SK-N-SH (cell line): ENCODE measurements around the gene UCHL1. TPM values are rescaled to one million over a fixed set of nuclear protein-coding genes. Genes with fewer than 3 reads are reported as not detected.

ENCODE experiments used
- CTCF ChIA-PET: fragments of 300-600, 350-600 bp; formaldehyde crosslinking; extraction: SDS; loops from one replicate; lab custom pipeline; 2021; lab: Yijun Ruan, JAX
- POLR2A ChIA-PET: fragments of 350-600 bp; sonication (Branson Sonifier 250); formaldehyde crosslinking; extraction: SDS; loops from one replicate; lab custom pipeline; 2020; ENCODE audit warnings: antibody characterized with exemption, inconsistent platforms; lab: Yijun Ruan, JAX
- DNase-seq: peaks from one replicate; pipeline ENCODE4 v3.0.0; 2012
- H2AFZ ChIP-seq: fragments of 200-600 bp; sonication (generic); 2 replicates; pipeline ENCODE4 v1.8.1; 2016; ENCODE audit warnings: antibody characterized with exemption, mild to moderate bottlenecking, low read depth
- H3F3A ChIP-seq: fragments of 200-600 bp; sonication (generic); replicated peaks from 2 replicates; pipeline ENCODE3; 2016; ENCODE audit warnings: antibody characterized with exemption, mild to moderate bottlenecking; ENCODE audit not compliant: insufficient read depth
- H3K27ac ChIP-seq, 2 experiments: fragments of 200-500 bp in 1 of 2; fragments of 200-600 bp in 1 of 2; sonication (Bioruptor generic) in 1 of 2; sonication (generic), shearing (Covaris generic) in 1 of 2; 2 replicates each; pipeline versions ENCODE4 v1.5.1 to v1.6.1; 2014 to 2016; ENCODE audit warnings: low read depth in 2 of 2, inconsistent platforms in 1 of 2, low read length in 1 of 2, mild to moderate bottlenecking in 1 of 2, mixed read lengths in 1 of 2
- H3K27me3 ChIP-seq: fragments of 200-600 bp; sonication (generic), shearing (Covaris generic); 2 replicates; pipeline ENCODE4 v1.6.1; 2016; ENCODE audit warnings: mixed run types; ENCODE audit not compliant: insufficient read depth
- H3K36me3 ChIP-seq, 2 experiments: fragments of 200-500 bp in 1 of 2; fragments of 200-600 bp in 1 of 2; sonication (Bioruptor generic) in 1 of 2; sonication (generic) in 1 of 2; replicated peaks in 1 of 2; 2 replicates each; pipeline versions ENCODE3 to v1.5.1; 2014 to 2016; ENCODE audit warnings: low read length in 1 of 2, mild to moderate bottlenecking in 1 of 2; ENCODE audit not compliant: insufficient read depth in 2 of 2, control insufficient read depth in 1 of 2
- H3K4me1 ChIP-seq, 2 experiments: fragments of 200-500 bp in 1 of 2; fragments of 200-600 bp in 1 of 2; sonication (Bioruptor generic) in 1 of 2; sonication (generic), shearing (Covaris generic) in 1 of 2; 2 replicates each; pipeline versions ENCODE4 v1.5.1 to v1.6.1; 2014 to 2016; ENCODE audit warnings: low read depth in 1 of 2, low read length in 1 of 2, mixed run types in 1 of 2; ENCODE audit not compliant: insufficient read depth in 2 of 2, control insufficient read depth in 1 of 2
- H3K4me2 ChIP-seq: fragments of 200-600 bp; sonication (generic), shearing (Covaris generic); 2 replicates; pipeline ENCODE4 v1.6.1; 2017; ENCODE audit warnings: mixed run types
- H3K4me3 ChIP-seq, 2 experiments: fragments of 200-500 bp in 1 of 2; fragments of 200-600 bp in 1 of 2; sonication (Bioruptor generic) in 1 of 2; sonication (generic), shearing (Covaris generic) in 1 of 2; 2 replicates each; pipeline versions ENCODE4 v1.5.1 to v1.8.1; 2014 to 2016; ENCODE audit warnings: low read depth in 2 of 2, inconsistent platforms in 1 of 2, low read length in 1 of 2, mild to moderate bottlenecking in 1 of 2, mixed read lengths in 1 of 2, moderate library complexity in 1 of 2
- H3K79me2 ChIP-seq: fragments of 200-600 bp; sonication (generic); 2 replicates; pipeline ENCODE4 v1.8.1; 2017; ENCODE audit warnings: mild to moderate bottlenecking; ENCODE audit not compliant: insufficient read depth
- H3K9ac ChIP-seq: fragments of 200-600 bp; sonication (generic); 2 replicates; pipeline ENCODE4 v1.6.1; 2017; ENCODE audit warnings: mixed run types
- H3K9me2 ChIP-seq: fragments of 200-600 bp; sonication (generic); 2 replicates; pipeline ENCODE4 v1.6.1; 2017; ENCODE audit warnings: mixed run types
- H3K9me3 ChIP-seq: fragments of 200-600 bp; sonication (generic); 2 replicates; pipeline ENCODE4 v1.6.1; 2017; ENCODE audit warnings: mixed run types, mild to moderate bottlenecking, moderate library complexity
- H4K20me1 ChIP-seq: fragments of 200-600 bp; sonication (generic); 2 replicates; pipeline ENCODE4 v1.6.1; 2017; ENCODE audit warnings: mild to moderate bottlenecking, mixed run types; ENCODE audit not compliant: insufficient read depth
- CHD2 ChIP-seq: fragments of 150-350 bp; IDR thresholded peaks from 2 replicates; pipeline ENCODE4 v1.6.1; 2018; ENCODE audit warnings: low read length; ENCODE audit not compliant: partially characterized antibody
- CTCF ChIP-seq: fragments of 200-600 bp; sonication (generic); IDR thresholded peaks from 2 replicates; pipeline ENCODE4 v1.6.1; 2017; ENCODE audit warnings: antibody characterized with exemption, mild to moderate bottlenecking, moderate library complexity
- ELF1 ChIP-seq: IDR thresholded peaks from 2 replicates; pipeline ENCODE4 v1.4.0; 2012
- EP300 ChIP-seq, 2 experiments: IDR thresholded peaks; 2 replicates each; pipeline versions ENCODE4 v1.4.0 to v1.6.1; 2012; ENCODE audit warnings: borderline replicate concordance in 1 of 2, low read depth in 1 of 2, low read length in 1 of 2
- GABPA ChIP-seq: IDR thresholded peaks from 2 replicates; pipeline ENCODE4 v1.4.0; 2012; ENCODE audit warnings: low read depth, mild to moderate bottlenecking
- GATA2 ChIP-seq: sonication (generic); formaldehyde crosslinking; IDR thresholded peaks from 2 replicates; pipeline ENCODE4 v1.5.0; 2020; ENCODE audit warnings: mild to moderate bottlenecking, missing genetic modification reagents
- JUND ChIP-seq: IDR thresholded peaks from 2 replicates; pipeline ENCODE4 v1.4.0; 2012
- MAX ChIP-seq: IDR thresholded peaks from 2 replicates; pipeline ENCODE4 v1.4.0; 2012; ENCODE audit warnings: low read depth
- MEF2A ChIP-seq: IDR thresholded peaks from 2 replicates; pipeline ENCODE4 v1.4.0; 2012; ENCODE audit warnings: low read depth, borderline replicate concordance
- NFIC ChIP-seq: IDR thresholded peaks from 2 replicates; pipeline ENCODE4 v1.4.0; 2012; ENCODE audit warnings: borderline replicate concordance
- NRF1 ChIP-seq: IDR thresholded peaks from 2 replicates; pipeline ENCODE4 v1.6.1; 2012; ENCODE audit warnings: low read depth, mild to moderate bottlenecking, low read length
- PBX3 ChIP-seq: IDR thresholded peaks from 2 replicates; pipeline ENCODE4; 2012
- RCOR1 ChIP-seq: fragments of 150-350 bp; IDR thresholded peaks from 2 replicates; pipeline ENCODE4 v1.6.1; 2017; ENCODE audit warnings: antibody characterized with exemption, low read length
- RFX5 ChIP-seq: IDR thresholded peaks from 2 replicates; pipeline ENCODE4 v1.6.1; 2012; ENCODE audit warnings: mild to moderate bottlenecking, improper control_type of control experiment, low read length
- SIN3A ChIP-seq: IDR thresholded peaks from 2 replicates; pipeline ENCODE4 v1.6.1; 2012; ENCODE audit warnings: low read depth, mild to moderate bottlenecking, low read length, moderate library complexity, borderline replicate concordance
- SMC3 ChIP-seq: IDR thresholded peaks from 2 replicates; pipeline ENCODE4 v1.6.1; 2012; ENCODE audit warnings: low read depth, low read length, improper control_type of control experiment
- TAF1 ChIP-seq: IDR thresholded peaks from 2 replicates; pipeline ENCODE4 v1.6.1; 2012; ENCODE audit warnings: low read depth, mild to moderate bottlenecking, low read length, moderate library complexity, borderline replicate concordance
- YY1 ChIP-seq: IDR thresholded peaks from 2 replicates; pipeline ENCODE4 v1.4.0; 2012; ENCODE audit warnings: low read depth, mild to moderate bottlenecking
- ZBTB33 ChIP-seq: IDR thresholded peaks from 2 replicates; pipeline ENCODE4 v1.4.0; 2012; ENCODE audit warnings: low read depth, borderline replicate concordance
- WGBS: methylation state at CpG from one replicate; pipeline ENCODE4 v1.1.6; 2017; ENCODE audit warnings: low lambda C conversion rate; 5-methylcytosine and 5-hydroxymethylcytosine counted together
- polyA plus RNA-seq, 3 experiments: library from polyadenylated mRNA; depleted of rRNA; stranded (reverse); fragments of >200 nt; gene quantifications; 2 replicates each; pipeline ENCODE4 v1.2.3, GENCODE V29; 2012

The UCHL1 gene
- polyA plus RNA-seq, 1 of the 3 experiments (the other 2 are of a cell fraction), result 1,518 TPM

GRCh38 chr4:41218703-41219102 is 38.0 kb upstream of the UCHL1 start:
- 96% methylated on average over 3 of the region's 3 CpGs for whole genome bisulfite sequencing
- no peak overlapping the region for H3K4me3 ChIP-seq
- no peaks in the 10 kb centered on the region for H3K36me3 ChIP-seq
- H3K9me3 ChIP-seq, result no peaks in the 10 kb centered on the region
- peaks cover 13% of the 10 kb centered on the region for H3F3A ChIP-seq
- H3K9ac ChIP-seq, result no peak overlapping the region
- POLR2A ChIA-PET, result interaction anchor here (1.2 kb wide), 1 partner anchor 38 kb away, joined by 3 read pairs; the partner anchor contains the start of gene UCHL1
- no peaks in the 10 kb centered on the region for H4K20me1 ChIP-seq
- H3K27ac ChIP-seq, result no peak overlapping the region
- no peaks in the 10 kb centered on the region for H3K27me3 ChIP-seq
- no peak for TF ChIP-seq MEF2A
- no peak for TF ChIP-seq ZBTB33
- TF ChIP-seq RCOR1, result no peak
- no peak for TF ChIP-seq GATA2 (CRISPR knock-in tag)
- no peak for TF ChIP-seq PBX3
- no peak for TF ChIP-seq TAF1
- TF ChIP-seq GABPA, result no peak
- no peak for TF ChIP-seq MAX
- TF ChIP-seq SIN3A, result no peak
- TF ChIP-seq SMC3, result no peak
- no peak for TF ChIP-seq YY1
- TF ChIP-seq CTCF, result no peak
- no peak for DNase-seq
- peaks cover 6% of the 10 kb centered on the region for H3K79me2 ChIP-seq
- no peaks in the 10 kb centered on the region for H3K9me2 ChIP-seq
- CTCF ChIA-PET, result interaction anchor here (1.0 to 9.5 kb wide), 2 partner anchors 242 to 294 kb away, joined by 5 to 196 read pairs; no protein-coding TSS in a partner anchor
- no peak overlapping the region for H3K4me2 ChIP-seq
- H3K4me1 ChIP-seq, result peaks cover 4 to 11% of the 10 kb centered on the region in 2 experiments; a peak in 2 of 4 replicates
- H2AFZ ChIP-seq, result no peak overlapping the region

GRCh38 chr4:41219421-41219950 is 37.2 kb upstream of the UCHL1 start:
- H3K4me2 ChIP-seq, result no peak overlapping the region
- H3K4me1 ChIP-seq, result peaks cover 4 to 11% of the 10 kb centered on the region in 2 experiments; a peak in 2 of 4 replicates
- no peak overlapping the region for H3K9ac ChIP-seq
- 82% methylated on average over 3 of the region's 3 CpGs for WGBS
- H3K27me3 ChIP-seq, result no peaks in the 10 kb centered on the region
- no peak overlapping the region for H3K4me3 ChIP-seq
- POLR2A ChIA-PET, result no interaction called here
- H2AFZ ChIP-seq, result no peak overlapping the region
- DNase-seq, result no peak
- CTCF ChIA-PET, result interaction anchor here (0.5 to 9.5 kb wide), 2 partner anchors 295 to 378 kb away, joined by 3 to 196 read pairs; no protein-coding TSS in a partner anchor
- no peaks in the 10 kb centered on the region for H3K36me3 ChIP-seq
- H3K79me2 ChIP-seq, result no peaks in the 10 kb centered on the region
- H4K20me1 ChIP-seq, result no peaks in the 10 kb centered on the region
- no peaks in the 10 kb centered on the region for H3K9me2 ChIP-seq
- peaks cover 13% of the 10 kb centered on the region for H3F3A ChIP-seq
- H3K9me3 ChIP-seq, result no peaks in the 10 kb centered on the region
- no peak overlapping the region for H3K27ac ChIP-seq
- TF ChIP-seq ELF1, result no peak
- no peak for TF ChIP-seq NRF1
- TF ChIP-seq RCOR1, result no peak
- no peak for TF ChIP-seq SMC3
- no peak for TF ChIP-seq MAX
- TF ChIP-seq EP300 (IDR thresholded peaks at IDR 0.05; ENCODE audit: borderline replicate concordance in 1 of 2, low read depth in 1 of 2, low read length in 1 of 2), result no peak
- TF ChIP-seq JUND, result no peak
- no peak for TF ChIP-seq NFIC
- TF ChIP-seq CTCF, result no peak
- TF ChIP-seq MEF2A, result no peak
- TF ChIP-seq CHD2, result no peak
- no peak for TF ChIP-seq RFX5
